Activated effector memory CD4-positive, alpha-beta T cell treated with anti-CD3 and anti-CD28 coated beads, Interleukin-2, amount 50 U/mL, for 16 hours (primary cell): Measurements from ENCODE around the gene RASGEF1C.

Experiments
- DNase-seq: peaks from one replicate; pipeline ENCODE4 v3.0.0-alpha.2; 2020

RASGEF1C gene

GRCh38 chr5:180179442-180180420 is 29.3 kb downstream of the RASGEF1C start:
- DNase-seq = no peak

- no peak for DNase-seq
These were observed 30.2 kb downstream of the RASGEF1C start for GRCh38 chr5:180178531-180179441.

- no peak for DNase-seq
These were observed 32.8 kb downstream of the RASGEF1C start for GRCh38 chr5:180176191-180176590.

GRCh38 chr5:180175015-180175431 is 34.0 kb downstream of the RASGEF1C start:
- DNase-seq = peak; percentile 56

- no peak for DNase-seq
These were observed 34.4 kb downstream of the RASGEF1C start for GRCh38 chr5:180174587-180174972.

- DNase-seq = no peak
These were observed 35.0 kb downstream of the RASGEF1C start for GRCh38 chr5:180173875-180174586.

GRCh38 chr5:180173198-180173544 is 35.8 kb downstream of the RASGEF1C start:
- no peak for DNase-seq

GRCh38 chr5:180172447-180173197 is 36.4 kb downstream of the RASGEF1C start:
- DNase-seq = no peak

- DNase-seq = no peak
These were observed 37.4 kb downstream of the RASGEF1C start for GRCh38 chr5:180171568-180172094.

- DNase-seq = no peak
These were observed 38.0 kb downstream of the RASGEF1C start for GRCh38 chr5:180170810-180171567.

- DNase-seq = no peak
These were observed 38.8 kb downstream of the RASGEF1C start for GRCh38 chr5:180170106-180170809.

- DNase-seq = no peak
These were observed 39.5 kb downstream of the RASGEF1C start for GRCh38 chr5:180169248-180170105.

GRCh38 chr5:180168758-180169157 is 40.3 kb downstream of the RASGEF1C start:
- DNase-seq = no peak

- DNase-seq = no peak
These were observed 42.8 kb downstream of the RASGEF1C start for GRCh38 chr5:180166176-180166575.

GRCh38 chr5:180162304-180162661 is 46.7 kb downstream of the RASGEF1C start:
- DNase-seq = peak; percentile 58

GRCh38 chr5:180161420-180162303 is 47.3 kb downstream of the RASGEF1C start:
- no peak for DNase-seq

- no peak for DNase-seq
These were observed 48.2 kb downstream of the RASGEF1C start for GRCh38 chr5:180160789-180161188.

- no peak for DNase-seq
These were observed 48.8 kb downstream of the RASGEF1C start for GRCh38 chr5:180160215-180160614.
